Muscle of arm (tissue), 12 donors: ENCODE data around the gene PTRHD1. TPM values are rescaled to one million over a fixed set of nuclear protein-coding genes. Genes with fewer than 3 reads are reported as not detected.

Experiments
- DNase-seq: peaks from one replicate; pipeline ENCODE4 v3.0.0-alpha.2; 2013
- polyA plus RNA-seq, 12 donors: library from polyadenylated mRNA; unstranded; fragments of 120-200 nt; gene quantifications; one replicate each; pipeline ENCODE4 v1.2.1, GENCODE V29; 2013; ENCODE audit not compliant: insufficient read length in 12 of 12

The PTRHD1 gene
- polyA plus RNA-seq, 12 donors = 34.9 to 47.6 (median 44.2) TPM; not detected in 1

DNA sequence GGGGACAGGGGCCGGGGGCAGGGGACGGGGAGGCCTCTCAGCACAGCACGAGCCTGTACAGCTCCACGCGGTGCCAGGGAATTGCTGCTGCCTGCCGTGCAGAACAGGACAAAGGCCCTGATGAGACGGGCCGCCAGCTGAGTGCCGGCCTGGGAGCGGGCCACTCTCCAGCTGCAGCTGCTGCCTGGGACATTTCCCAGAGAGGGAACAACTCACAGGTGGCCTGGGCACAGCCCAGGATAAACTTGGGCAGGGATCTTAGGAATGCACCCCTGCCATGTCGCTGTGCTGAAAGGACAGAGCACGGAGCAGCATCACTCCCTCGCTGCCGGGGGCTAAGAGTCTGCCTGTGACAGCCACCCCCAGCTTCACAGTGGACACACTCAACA, 38.9 kb upstream of the PTRHD1 start:
- peak; percentile 27 for DNase-seq

DNA sequence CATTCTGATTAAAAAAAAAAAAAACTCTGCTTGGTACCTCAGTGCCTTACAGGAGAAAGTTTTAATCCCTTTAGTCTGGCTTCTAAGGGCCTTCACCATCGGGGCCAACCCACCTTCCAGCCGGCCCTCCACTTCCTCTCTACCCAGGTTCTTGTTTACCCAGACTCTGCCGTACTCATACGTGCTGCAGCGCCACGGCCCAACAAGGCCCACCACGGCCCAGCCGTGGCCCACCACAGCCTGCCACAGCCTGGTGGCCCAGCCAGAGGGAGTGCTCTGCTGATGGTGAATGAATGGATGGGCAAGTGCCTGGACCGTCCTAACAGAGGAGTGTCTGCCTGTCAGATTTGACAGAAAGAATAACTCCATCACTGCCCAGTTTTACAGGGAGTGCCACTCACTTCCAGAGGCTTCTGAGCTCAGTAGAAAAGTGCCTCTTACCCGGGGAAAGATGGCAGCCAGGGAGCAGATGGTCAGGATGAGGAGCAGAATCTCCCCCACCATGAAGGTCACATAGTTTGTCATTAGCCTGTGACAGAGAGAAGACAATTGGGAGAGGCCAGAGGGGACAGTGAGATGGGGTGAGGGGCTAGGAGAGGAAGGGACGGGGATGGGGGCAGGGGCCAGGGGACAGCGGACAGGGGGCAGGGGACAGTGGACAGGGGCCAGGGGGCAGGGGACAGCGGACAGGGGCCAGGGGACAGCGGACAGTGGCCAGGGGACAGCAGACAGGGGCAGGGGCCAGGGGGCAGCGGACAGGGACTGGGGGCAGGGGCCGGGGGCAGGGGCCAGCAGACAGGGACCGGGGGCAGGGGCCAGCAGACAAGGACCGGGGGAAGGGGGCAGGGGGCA, 38.3 kb upstream of the PTRHD1 start:
- no peak for DNase-seq

DNA sequence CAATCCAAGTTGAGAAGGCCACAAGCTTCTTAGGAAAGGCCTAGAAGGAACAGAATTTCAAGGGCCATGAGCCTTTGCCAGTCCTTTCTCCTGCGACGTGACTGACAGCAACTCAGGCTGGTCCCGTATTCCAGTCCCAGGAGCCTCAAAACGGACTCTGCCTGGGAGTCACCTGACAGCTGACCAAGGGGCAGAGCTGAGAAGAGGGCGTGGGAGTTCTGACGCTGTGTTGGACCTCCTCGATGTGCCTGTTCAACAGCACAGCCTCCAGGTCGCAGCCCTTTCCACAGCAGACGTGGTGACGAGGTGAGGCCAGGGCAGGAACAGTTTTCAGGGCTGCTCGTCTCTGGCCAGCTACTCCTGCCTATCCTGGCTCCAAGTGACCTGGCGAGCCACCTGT, 37.6 kb upstream of the PTRHD1 start:
- DNase-seq = no peak

DNA sequence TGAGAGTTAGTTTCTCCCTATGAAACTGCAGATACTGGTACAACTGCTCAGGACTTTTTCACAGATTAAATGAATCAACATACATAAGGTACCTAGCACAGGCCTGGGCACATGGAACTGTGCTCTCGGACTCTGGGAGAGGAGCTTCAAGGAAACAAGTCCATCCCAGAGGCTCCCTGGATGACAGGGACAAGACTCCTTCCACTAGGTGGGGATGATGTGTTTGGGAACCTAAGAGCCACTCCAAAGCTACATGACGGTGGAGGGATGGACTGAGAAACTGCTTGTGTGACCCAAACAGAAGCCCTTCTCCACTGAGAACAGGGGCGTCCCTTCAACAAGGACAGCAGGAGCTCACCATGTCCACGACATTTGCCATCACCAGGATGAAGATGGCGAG, 37.2 kb upstream of the PTRHD1 start:
- no peak for DNase-seq

DNA sequence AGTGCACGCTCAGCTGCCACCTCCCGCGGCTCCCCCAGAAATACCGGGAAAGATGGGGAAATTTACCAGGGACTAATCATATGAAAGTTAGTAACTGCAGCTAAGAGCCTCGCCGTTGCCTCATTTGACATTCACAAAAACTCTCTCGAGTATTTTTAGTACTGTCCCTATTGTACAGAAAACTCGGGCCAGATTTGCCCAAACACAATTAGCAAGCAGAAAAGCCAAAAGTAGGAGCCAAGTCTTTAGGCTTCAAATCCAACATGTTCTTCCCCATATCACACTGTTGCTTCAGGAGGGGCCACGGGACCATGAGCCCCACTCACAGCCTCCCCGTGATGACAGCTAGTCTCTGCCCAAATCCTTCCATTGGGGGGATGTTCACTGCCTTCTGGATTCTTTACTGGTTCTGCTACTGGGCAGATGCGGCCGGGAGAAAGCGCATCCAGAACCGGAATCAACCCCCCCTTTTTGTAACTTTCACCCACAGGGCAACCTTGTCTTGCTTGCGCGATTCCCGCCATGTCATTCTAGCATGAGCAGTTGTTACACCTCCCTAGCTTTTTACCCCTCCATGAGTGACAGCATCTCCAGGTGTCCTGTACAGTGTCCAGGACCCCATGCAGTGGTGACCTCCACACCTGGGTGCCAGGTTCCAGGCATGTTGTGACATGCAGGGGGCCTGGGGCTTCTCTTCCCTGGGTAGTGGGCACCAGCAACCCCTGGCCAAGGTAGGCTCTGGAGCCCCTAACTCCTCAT, 35.2 kb upstream of the PTRHD1 start:
- no peak for DNase-seq

- peak; percentile 90 for DNase-seq
These were observed 34.4 kb upstream of the PTRHD1 start for GRCh38 chr2:24827321-24828237.

DNA sequence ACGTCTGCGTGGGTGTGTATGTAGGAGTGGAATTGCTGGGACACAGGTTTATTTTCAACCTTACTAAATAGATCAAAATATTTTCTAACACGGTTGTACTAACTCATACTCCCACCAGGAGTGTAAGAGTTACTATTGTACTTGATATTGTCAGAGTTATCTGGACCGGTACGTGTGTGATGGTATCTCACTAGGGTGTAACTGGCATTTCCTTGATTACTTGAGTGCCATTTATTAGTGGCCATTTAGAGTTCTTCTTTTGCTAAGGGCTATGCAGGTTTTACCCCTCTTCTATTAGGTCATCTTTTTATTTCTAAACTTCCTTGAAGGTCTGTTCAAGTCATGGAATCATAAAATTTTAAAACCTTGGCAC, 33.6 kb upstream of the PTRHD1 start:
- no peak for DNase-seq

- no peak for DNase-seq
These were observed 32.9 kb upstream of the PTRHD1 start for GRCh38 chr2:24825883-24826772.

- DNase-seq = no peak
These were observed 32.0 kb upstream of the PTRHD1 start for GRCh38 chr2:24824966-24825882.

- DNase-seq = no peak
These were observed 30.9 kb upstream of the PTRHD1 start for GRCh38 chr2:24824071-24824588.

DNA sequence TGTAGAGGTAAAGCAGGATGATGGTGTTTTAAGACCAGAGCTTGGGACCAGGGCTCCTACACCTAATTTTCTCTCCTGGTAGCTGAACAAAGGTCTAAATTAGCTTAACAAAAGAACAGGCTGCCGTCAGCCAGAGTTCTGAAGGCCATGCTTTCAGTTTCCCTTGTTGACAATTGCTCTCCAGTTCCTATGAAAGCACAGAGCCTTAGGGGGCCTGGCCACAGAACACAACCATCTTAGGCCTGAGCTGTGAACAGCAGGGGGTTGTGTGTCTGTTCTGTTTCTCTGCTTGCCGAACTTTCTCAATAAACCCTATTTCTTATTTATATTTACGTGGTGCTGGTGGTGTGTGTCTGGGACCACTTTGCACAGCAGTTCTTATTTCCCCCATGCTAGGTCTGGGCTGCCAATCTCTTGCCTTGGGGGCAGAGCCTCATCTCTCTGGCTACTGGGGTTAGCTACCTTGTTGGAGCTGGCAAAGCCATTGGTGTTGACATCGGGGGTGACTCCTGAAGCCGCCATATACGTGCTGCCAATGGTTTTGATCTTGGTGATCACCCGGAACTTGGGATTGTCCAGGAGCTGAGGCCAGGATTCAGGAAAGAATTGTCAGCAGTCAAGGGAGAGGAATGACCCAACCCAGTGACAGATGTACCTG, 29.0 kb upstream of the PTRHD1 start:
- no peak for DNase-seq

GRCh38 chr2:24821433-24821891, 28.3 kb upstream of the PTRHD1 start:
- DNase-seq = no peak

- DNase-seq = no peak
These were observed 27.6 kb upstream of the PTRHD1 start for GRCh38 chr2:24820598-24821432.

GRCh38 chr2:24820175-24820513, 27.0 kb upstream of the PTRHD1 start:
- DNase-seq = no peak

DNA sequence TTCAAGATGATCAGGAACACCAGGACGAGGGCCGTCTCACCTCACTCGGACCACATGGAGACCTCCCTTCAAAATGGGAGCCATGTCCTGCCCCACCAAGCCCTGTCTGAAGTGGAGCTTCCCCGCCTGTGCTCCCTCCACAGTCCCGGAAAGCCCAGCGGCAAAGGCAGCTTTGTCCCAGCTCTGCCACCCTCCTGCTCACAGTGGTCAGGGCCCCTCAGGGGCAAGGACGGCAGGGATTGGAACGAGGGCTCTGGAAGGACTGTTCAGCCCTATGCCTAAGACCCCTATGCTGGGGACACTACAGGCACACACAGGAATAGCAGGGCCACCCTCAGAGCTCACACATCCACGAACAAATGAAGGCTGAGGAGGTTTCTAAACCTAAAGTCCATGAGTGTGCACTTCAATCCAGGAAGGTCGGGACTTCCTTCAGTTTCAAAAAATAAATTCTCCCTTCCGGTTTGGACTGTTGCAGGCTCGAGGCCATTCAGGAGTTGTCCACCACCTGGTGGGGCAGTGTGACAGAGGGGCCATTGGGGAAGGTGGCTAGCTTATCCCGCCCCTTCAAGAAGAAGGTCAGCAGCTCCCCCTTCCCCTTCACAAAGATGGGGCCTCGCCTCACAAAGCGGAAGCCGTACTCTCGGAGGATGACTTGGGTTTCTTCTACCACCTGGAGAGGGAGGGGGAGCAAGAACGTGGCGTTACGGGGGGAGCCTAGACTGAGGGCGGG, 26.4 kb upstream of the PTRHD1 start:
- no peak for DNase-seq

DNA sequence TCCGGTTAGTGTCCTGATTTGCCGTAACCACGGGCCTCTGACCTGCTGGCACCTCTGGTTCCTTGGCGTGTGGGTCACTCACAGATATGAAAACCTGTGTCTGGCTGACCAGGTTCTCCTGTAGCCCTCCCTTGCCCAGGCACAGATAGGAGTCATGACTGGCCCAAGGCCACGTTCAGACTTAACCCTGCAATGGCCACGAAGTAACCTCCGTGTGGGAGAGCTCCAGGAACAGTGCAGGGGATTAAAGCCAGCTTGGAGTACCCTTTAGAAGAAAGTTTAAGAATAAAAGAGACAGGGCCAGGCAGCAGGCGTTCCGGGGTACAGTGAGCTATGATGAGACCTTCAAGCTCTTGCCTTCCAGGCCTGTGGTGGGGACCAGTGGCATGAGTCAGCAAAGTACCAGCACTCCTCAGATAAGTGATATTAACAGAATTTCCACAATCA, 25.6 kb upstream of the PTRHD1 start:
- DNase-seq = no peak

DNA sequence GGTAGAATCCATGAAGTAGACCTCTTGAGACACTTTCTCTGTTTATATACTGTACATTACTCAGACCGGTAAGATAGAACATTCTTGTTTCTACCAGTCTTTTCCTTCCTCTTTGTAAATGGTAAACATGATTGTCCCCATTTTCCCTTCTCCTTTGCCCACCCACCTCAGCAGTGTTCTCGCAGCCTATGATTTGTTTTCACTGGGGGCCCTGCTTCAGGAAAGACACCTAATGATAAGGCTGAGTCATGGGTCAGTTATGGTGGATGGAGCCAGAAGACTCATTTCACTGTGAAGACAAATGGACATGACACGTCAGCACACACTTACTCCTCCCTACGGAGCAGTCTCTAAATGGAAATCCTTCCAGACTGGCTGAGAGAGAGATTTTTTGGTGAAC, 23.7 kb upstream of the PTRHD1 start:
- no peak for DNase-seq
